Activated CD8-positive, alpha-beta T cell treated with anti-CD3 and anti-CD28 coated beads for 36 hours (primary cell): ENCODE data around the gene CLK1. TPM values are rescaled to one million over a fixed set of nuclear protein-coding genes. Genes with fewer than 3 reads are reported as not detected.
A peak's percentile ranks its signal among the peaks of the same experiment; 100 is the strongest.

Experiments
- ATAC-seq: fragments of 200-7000 bp; cut with Tn5 transposase; one replicate; pipeline ENCODE4 v1.10.0; 2021; ENCODE audit warnings: mild to moderate bottlenecking, moderate library complexity
- CTCF ChIA-PET: fragments of 350-600 bp; sonication (Branson Sonifier 250); formaldehyde crosslinking; loops from one replicate; lab custom pipeline; 2021; ENCODE audit warnings: antibody characterized with exemption; lab: Charles Lee
- POLR2A ChIA-PET: fragments of 350-600 bp; sonication (Branson Sonifier 250); formaldehyde crosslinking; loops from one replicate; lab custom pipeline; 2021; ENCODE audit warnings: antibody characterized with exemption; lab: Charles Lee
- DNase-seq: peaks from one replicate; pipeline ENCODE4 v3.0.0-alpha.2; 2020
- H3K27ac Mint-ChIP-seq: one replicate; pipeline ENCODE4 v1.8.0; 2021; ENCODE audit warnings: mild to moderate bottlenecking, mixed read lengths
- H3K27me3 Mint-ChIP-seq: one replicate; pipeline ENCODE4 v1.8.0; 2021; ENCODE audit warnings: mixed read lengths
- H3K36me3 Mint-ChIP-seq: one replicate; pipeline ENCODE4 v1.8.0; 2021; ENCODE audit warnings: low read depth, mixed read lengths
- H3K4me1 Mint-ChIP-seq: one replicate; pipeline ENCODE4 v1.8.0; 2021; ENCODE audit warnings: low read depth, mixed read lengths
- H3K4me3 Mint-ChIP-seq: one replicate; pipeline ENCODE4 v1.8.0; 2021; ENCODE audit warnings: mild to moderate bottlenecking, moderate library complexity, mixed read lengths
- H3K9me3 Mint-ChIP-seq: one replicate; pipeline ENCODE4 v1.8.0; 2021; ENCODE audit warnings: mixed read lengths
- CTCF ChIP-seq: fragments of 200-600 bp; IDR thresholded peaks from one replicate; pipeline ENCODE4 v1.8.0; 2022; ENCODE audit warnings: antibody characterized with exemption, mild to moderate bottlenecking
- intact Hi-C: fragments of 100-400 bp; cut with micrococcal nuclease; formaldehyde crosslinking; loops from one replicate; pipeline ENCODE4 v1.10.0; 2022
- total RNA-seq, 2 experiments: library from RNA; stranded (reverse); gene quantifications; one replicate each; pipeline ENCODE4 v1.2.3, GENCODE V29; 2021

CLK1 gene
- total RNA-seq, result 100 to 1,000 TPM; 121 to 122 TPM

- POLR2A ChIA-PET, result interaction anchor here (0.5 to 3.0 kb wide), 44 partner anchors 7 to 1405 kb away, joined by 3 to 54 read pairs (median 5); partner anchors contain the start of genes BZW1, CASP10, CASP8 and NDUFB3
These were observed at the start of gene CLK1 for GRCh38 chr2:200864176-200865034. TSS of gene CLK1 (minus strand) at chr2:200864658. CDS start at chr2:200861862, 2,796 bp downstream.

GRCh38 chr2:200913654-200914053, 49.2 kb upstream of the CLK1 start:
- H3K9me3 Mint-ChIP-seq, result no peaks in the 10 kb centered on the region
- H3K27ac Mint-ChIP-seq, result peak overlapping the region; percentile 47
- DNase-seq (no peak), ATAC-seq (no peak)
- ChIA-PET CTCF (no interaction called here), POLR2A (interaction anchor here (0.6 to 1.2 kb wide), 2 partner anchors 11 to 210 kb away, joined by 3 read pairs; no protein-coding TSS in a partner anchor)
- peaks cover 29% of the 10 kb centered on the region for H3K36me3 Mint-ChIP-seq
- TF ChIP-seq CTCF, result no peak
- no peaks in the 10 kb centered on the region for H3K4me1 Mint-ChIP-seq
- no peaks in the 10 kb centered on the region for H3K27me3 Mint-ChIP-seq
- intact Hi-C loops, result no loop called here
- no peak overlapping the region for H3K4me3 Mint-ChIP-seq

More at GRCh38 chr2:200864176-200865034, at the start of gene CLK1:
- H3K4me3 Mint-ChIP-seq, result peak within 1 kb of the TSS; percentile 85
- peak; percentile 98 for DNase-seq
- H3K36me3 Mint-ChIP-seq, result peaks cover 50% of the 10 kb centered on the region
- intact Hi-C loops, result loop anchor here (1.0 to 2.0 kb wide), 3 partner anchors 24 to 152 kb away; partner anchors contain the start of genes NIF3L1 and PPIL3
- peaks cover 28% of the 10 kb centered on the region for H3K4me1 Mint-ChIP-seq
- TF ChIP-seq CTCF, result no peak
- ATAC-seq, result peak; percentile 81
- CTCF ChIA-PET, result interaction anchor here (0.7 to 1.8 kb wide), 7 partner anchors 41 to 368 kb away, joined by 3 to 13 read pairs (median 4); partner anchors contain the start of gene CASP10
- H3K27me3 Mint-ChIP-seq, result peaks cover 2% of the 10 kb centered on the region
- no peaks in the 10 kb centered on the region for H3K9me3 Mint-ChIP-seq
- peak within 1 kb of the TSS; percentile 97 for H3K27ac Mint-ChIP-seq

- TF ChIP-seq CTCF, result no peak
- ChIA-PET POLR2A (no interaction called here), CTCF (no interaction called here)
- peaks cover 26% of the 10 kb centered on the region for H3K36me3 Mint-ChIP-seq
- intact Hi-C loops, result no loop called here
- H3K9me3 Mint-ChIP-seq, result no peaks in the 10 kb centered on the region
- no peaks in the 10 kb centered on the region for H3K4me1 Mint-ChIP-seq
- H3K4me3 Mint-ChIP-seq, result no peak overlapping the region
- no peaks in the 10 kb centered on the region for H3K27me3 Mint-ChIP-seq
- no peak for DNase-seq
- ATAC-seq, result no peak
- no peak overlapping the region for H3K27ac Mint-ChIP-seq
These were observed 45.5 kb upstream of the CLK1 start for GRCh38 chr2:200909958-200910357.

GRCh38 chr2:200905618-200906296, 41.3 kb upstream of the CLK1 start:
- H3K36me3 Mint-ChIP-seq, result peaks cover 25% of the 10 kb centered on the region
- TF ChIP-seq CTCF, result peak; percentile 65
- intact Hi-C loops, result no loop called here
- H3K4me3 Mint-ChIP-seq, result no peak overlapping the region
- H3K4me1 Mint-ChIP-seq, result peaks cover 9% of the 10 kb centered on the region
- peak overlapping the region; percentile 49 for H3K27ac Mint-ChIP-seq
- POLR2A ChIA-PET, result interaction anchor here (0.7 to 1.6 kb wide), 4 partner anchors 15 to 272 kb away, joined by 3 read pairs; no protein-coding TSS in a partner anchor
- no peaks in the 10 kb centered on the region for H3K9me3 Mint-ChIP-seq
- CTCF ChIA-PET, result interaction anchor here (0.6 to 7.2 kb wide), 30 partner anchors 13 to 380 kb away, joined by 3 to 70 read pairs (median 4); partner anchors contain the start of genes CASP10, CLK1, HYCC2 and NIF3L1
- peak; percentile 45 for ATAC-seq
- no peaks in the 10 kb centered on the region for H3K27me3 Mint-ChIP-seq
- peak; percentile 78 for DNase-seq
